ELR (cell line): ENCODE data around the gene MOBP.
"Not testable (repeated sequence)": the region's sequence is repeated elsewhere in the genome, so short reads cannot be mapped to it uniquely, and the experiment has no call there.

Experiments
- DNase-seq: peaks from one replicate; pipeline ENCODE4 v3.0.0-alpha.2; 2015; ENCODE audit warnings: low read depth

Gene MOBP

GRCh38 chr3:39467394-39468107, at the start of gene MOBP:
MOBP (plus strand) TSS chr3:39467680; CDS start chr3:39502070, 34,390 bp downstream.
- DNase-seq = no peak

GRCh38 chr3:39418556-39419225, 48.8 kb upstream of the MOBP start:
- DNase-seq = not testable (repeated sequence)

GRCh38 chr3:39419742-39420315, 47.7 kb upstream of the MOBP start:
- DNase-seq = no peak

GRCh38 chr3:39420543-39420942, 46.9 kb upstream of the MOBP start:
- DNase-seq = no peak

- DNase-seq = no peak
Measured at GRCh38 chr3:39423436-39423970, 44.0 kb upstream of the MOBP start.

- DNase-seq = no peak
Measured at GRCh38 chr3:39426312-39426711, 41.2 kb upstream of the MOBP start.

- no peak for DNase-seq
Measured at GRCh38 chr3:39427506-39427905, 40.0 kb upstream of the MOBP start.

- DNase-seq = no peak
Measured at GRCh38 chr3:39428745-39429201, 38.7 kb upstream of the MOBP start.

- DNase-seq = no peak
Measured at GRCh38 chr3:39429466-39429865, 38.0 kb upstream of the MOBP start.

- DNase-seq = peak; percentile 60
Measured at GRCh38 chr3:39432342-39432741, 35.1 kb upstream of the MOBP start.

- DNase-seq = peak; percentile 68
Measured at GRCh38 chr3:39433642-39434041, 33.8 kb upstream of the MOBP start.

- peak; percentile 79 for DNase-seq
Measured at GRCh38 chr3:39434574-39434973, 32.9 kb upstream of the MOBP start.

- DNase-seq = peak; percentile 33
Measured at GRCh38 chr3:39435006-39435748, 32.3 kb upstream of the MOBP start.

- no peak for DNase-seq
Measured at GRCh38 chr3:39438880-39439279, 28.6 kb upstream of the MOBP start.

GRCh38 chr3:39440316-39440715, 27.2 kb upstream of the MOBP start:
- DNase-seq = no peak

- peak; percentile 15 for DNase-seq
Measured at GRCh38 chr3:39443530-39443929, 23.9 kb upstream of the MOBP start.

- no peak for DNase-seq
Measured at GRCh38 chr3:39445927-39446326, 21.6 kb upstream of the MOBP start.

GRCh38 chr3:39446444-39446843, 21.0 kb upstream of the MOBP start:
- no peak for DNase-seq

GRCh38 chr3:39447637-39448483, 19.6 kb upstream of the MOBP start:
- peak; percentile 83 for DNase-seq

GRCh38 chr3:39448506-39449233, 18.8 kb upstream of the MOBP start:
- DNase-seq = no peak

GRCh38 chr3:39449796-39450195, 17.7 kb upstream of the MOBP start:
- DNase-seq = no peak
